Middle frontal gyrus (tissue), 1 donor: ENCODE measurements around the gene MTHFSD.

ENCODE experiments used
- DNase-seq: peaks from one replicate; pipeline ENCODE4 v3.0.0-alpha.2; 2015; ENCODE audit warnings: low spot score; ENCODE audit errors: extremely low spot score

The MTHFSD gene

GRCh38 chr16:86514481-86515376, 40.3 kb downstream of the MTHFSD start:
- no peak for DNase-seq

GRCh38 chr16:86513471-86514277, 41.4 kb downstream of the MTHFSD start:
- DNase-seq: no peak

GRCh38 chr16:86512860-86513470, 42.1 kb downstream of the MTHFSD start:
- DNase-seq: no peak

- DNase-seq: no peak
Observed at GRCh38 chr16:86512301-86512859, 42.7 kb downstream of the MTHFSD start.

GRCh38 chr16:86511317-86512161, 43.5 kb downstream of the MTHFSD start:
- DNase-seq: no peak

GRCh38 chr16:86510465-86511261, 44.4 kb downstream of the MTHFSD start, which contains the start of gene FOXF1:
FOXF1 (plus strand) TSS chr16:86510527; CDS start chr16:86510570, 43 bp downstream.
- DNase-seq: no peak

- no peak for DNase-seq
Observed at GRCh38 chr16:86509759-86510464, 45.1 kb downstream of the MTHFSD start.

GRCh38 chr16:86508947-86509758, 45.9 kb downstream of the MTHFSD start:
- DNase-seq: no peak

- DNase-seq: no peak
Observed at GRCh38 chr16:86508028-86508946, 46.7 kb downstream of the MTHFSD start.

- no peak for DNase-seq
Observed at GRCh38 chr16:86507173-86508027, 47.6 kb downstream of the MTHFSD start.

- DNase-seq: no peak
Observed at GRCh38 chr16:86505899-86506864, 48.9 kb downstream of the MTHFSD start.

GRCh38 chr16:86505185-86505898, 49.7 kb downstream of the MTHFSD start:
- DNase-seq: no peak

GRCh38 chr16:86504315-86505184, 50.5 kb downstream of the MTHFSD start:
- DNase-seq: no peak
